ENCODE measurements around the gene SLC41A3.

SLC41A3 gene

GRCh38 chr3:126106336-126107202, 22.6 kb upstream of the SLC41A3 start:
- Mint-ChIP-seq H3K27me3 (ENCODE audit: low read depth) (peaks cover 1% of the 10 kb centered on the region), H3K36me3 (ENCODE audit: low read depth) (no peaks in the 10 kb centered on the region), H3K9me3 (no peaks in the 10 kb centered on the region), H3K4me3 (no peak overlapping the region), H3K4me1 (peaks cover 8% of the 10 kb centered on the region), H3K27ac (no peak overlapping the region)
- TF ChIP-seq CTCF (IDR thresholded peaks at IDR 0.05; ENCODE audit: unreplicated experiment in 3 of 3), result no peak

GRCh38 chr3:126105691-126106187, 21.8 kb upstream of the SLC41A3 start:
- Mint-ChIP-seq H3K27me3 (ENCODE audit: low read depth) (no peaks in the 10 kb centered on the region), H3K4me3 (no peak overlapping the region), H3K4me1 (peaks cover 9% of the 10 kb centered on the region), H3K9me3 (no peaks in the 10 kb centered on the region), H3K27ac (no peak overlapping the region), H3K36me3 (ENCODE audit: low read depth) (no peaks in the 10 kb centered on the region)
- TF ChIP-seq CTCF (IDR thresholded peaks at IDR 0.05; ENCODE audit: unreplicated experiment in 3 of 3), result no peak

GRCh38 chr3:126104742-126105605, 21.1 kb upstream of the SLC41A3 start:
- H3K36me3 Mint-ChIP-seq (ENCODE audit: low read depth), result no peaks in the 10 kb centered on the region
- no peak overlapping the region for H3K27ac Mint-ChIP-seq
- no peaks in the 10 kb centered on the region for H3K9me3 Mint-ChIP-seq
- H3K4me1 Mint-ChIP-seq, result peaks cover 9% of the 10 kb centered on the region
- H3K27me3 Mint-ChIP-seq (ENCODE audit: low read depth), result no peaks in the 10 kb centered on the region
- no peak overlapping the region for H3K4me3 Mint-ChIP-seq
- TF ChIP-seq CTCF (IDR thresholded peaks at IDR 0.05; ENCODE audit: unreplicated experiment in 3 of 3), result no peak

- Mint-ChIP-seq H3K4me1 (peaks cover 9% of the 10 kb centered on the region), H3K9me3 (no peaks in the 10 kb centered on the region), H3K27me3 (ENCODE audit: low read depth) (no peaks in the 10 kb centered on the region), H3K27ac (no peak overlapping the region), H3K4me3 (no peak overlapping the region), H3K36me3 (ENCODE audit: low read depth) (no peaks in the 10 kb centered on the region)
- no peak for TF ChIP-seq CTCF (IDR thresholded peaks at IDR 0.05; ENCODE audit: unreplicated experiment in 3 of 3)
Observed at GRCh38 chr3:126104028-126104635, 20.2 kb upstream of the SLC41A3 start.

- no peak overlapping the region for H3K27ac Mint-ChIP-seq
Observed at GRCh38 chr3:126103121-126104027, 19.4 kb upstream of the SLC41A3 start.

More at GRCh38 chr3:126103121-126104027, 19.4 kb upstream of the SLC41A3 start:
- H3K36me3 Mint-ChIP-seq (ENCODE audit: low read depth), result no peaks in the 10 kb centered on the region
- H3K9me3 Mint-ChIP-seq, result no peaks in the 10 kb centered on the region
- no peak for TF ChIP-seq CTCF (IDR thresholded peaks at IDR 0.05; ENCODE audit: unreplicated experiment in 3 of 3)
- peaks cover 9% of the 10 kb centered on the region for H3K4me1 Mint-ChIP-seq
- H3K27me3 Mint-ChIP-seq (ENCODE audit: low read depth), result no peaks in the 10 kb centered on the region
- no peak overlapping the region for H3K4me3 Mint-ChIP-seq

All from nephron (organoid).